Neural crest cell (in vitro differentiated cells): ENCODE results near the gene CREG2. TPM values are rescaled to one million over a fixed set of nuclear protein-coding genes. Genes with fewer than 3 reads are reported as not detected.

Source experiments
- DNase-seq: peaks from one replicate; pipeline ENCODE4 v3.0.0; 2021; ENCODE audit warnings: low read depth, mixed read lengths, low spot score
- H3K27ac Mint-ChIP-seq: one replicate; pipeline ENCODE4 v1.8.0; 2021; ENCODE audit warnings: mild to moderate bottlenecking, mixed read lengths; ENCODE audit not compliant: unreplicated experiment
- H3K27me3 Mint-ChIP-seq: 2 replicates; pipeline ENCODE4 v1.8.0; 2021; ENCODE audit warnings: low read depth, mild to moderate bottlenecking, mixed read lengths
- H3K36me3 Mint-ChIP-seq: 2 replicates; pipeline ENCODE4 v1.8.0; 2021; ENCODE audit warnings: low read depth, mild to moderate bottlenecking, mixed read lengths
- H3K4me1 Mint-ChIP-seq: 2 replicates; pipeline ENCODE4 v1.8.0; 2021; ENCODE audit warnings: mixed read lengths
- H3K4me3 Mint-ChIP-seq: one replicate; pipeline ENCODE4 v1.8.0; 2021; ENCODE audit warnings: mild to moderate bottlenecking, mixed read lengths
- H3K9me3 Mint-ChIP-seq: 2 replicates; pipeline ENCODE4 v1.8.0; 2021; ENCODE audit warnings: mixed read lengths
- total RNA-seq: library from RNA; stranded (reverse); gene quantifications from 2 replicates; pipeline ENCODE4 v1.2.1, GENCODE V29; 2021
- TF ChIP-seq, protein P1 (sequence below): fragments of 200-600 bp; sonication (generic); conservative IDR thresholded peaks from 2 replicates; pipeline ENCODE4 v1.5.0; 2021; ENCODE audit warnings: antibody characterized with exemption, mild to moderate bottlenecking

Gene CREG2
- total RNA-seq, 1 donor from 2014 or later = 0.63 TPM

DNA sequence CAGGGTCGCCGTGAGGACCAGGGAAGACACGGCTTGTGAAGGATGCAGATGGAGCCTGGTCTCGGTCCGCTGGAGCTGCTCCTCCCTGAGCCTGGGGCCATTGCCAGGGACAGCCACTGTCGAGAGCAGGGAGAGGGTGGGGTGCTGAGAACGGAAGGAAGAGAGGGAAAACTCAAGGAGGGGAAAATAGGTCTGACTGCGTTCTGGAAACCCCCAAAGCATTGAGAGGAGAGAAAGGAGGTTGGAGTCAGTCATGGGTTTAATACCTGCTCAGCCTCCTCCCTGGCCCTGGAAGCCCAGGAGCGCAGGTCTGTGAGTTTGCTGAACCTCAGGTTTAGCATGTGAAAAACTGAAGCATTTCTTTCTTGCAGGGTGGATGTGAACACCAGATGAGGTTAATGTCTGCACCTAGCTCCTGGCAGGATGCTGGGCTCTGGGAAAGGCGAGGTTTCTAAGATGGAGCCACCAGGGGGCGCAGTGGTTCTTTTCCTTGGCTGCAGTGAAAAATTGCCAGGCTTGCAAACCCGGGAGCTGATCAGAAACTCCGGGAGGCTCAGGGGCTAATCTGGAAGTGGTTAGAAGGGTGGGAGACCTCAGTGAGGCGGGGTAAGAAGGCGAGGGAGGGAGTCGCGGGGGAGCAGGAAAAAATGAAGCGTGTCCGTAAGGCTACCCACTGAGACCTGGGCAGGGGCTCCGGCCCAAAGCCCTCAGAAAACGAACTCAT lies 45.2 kb downstream of the CREG2 start:
- TF ChIP-seq, protein P1, sequence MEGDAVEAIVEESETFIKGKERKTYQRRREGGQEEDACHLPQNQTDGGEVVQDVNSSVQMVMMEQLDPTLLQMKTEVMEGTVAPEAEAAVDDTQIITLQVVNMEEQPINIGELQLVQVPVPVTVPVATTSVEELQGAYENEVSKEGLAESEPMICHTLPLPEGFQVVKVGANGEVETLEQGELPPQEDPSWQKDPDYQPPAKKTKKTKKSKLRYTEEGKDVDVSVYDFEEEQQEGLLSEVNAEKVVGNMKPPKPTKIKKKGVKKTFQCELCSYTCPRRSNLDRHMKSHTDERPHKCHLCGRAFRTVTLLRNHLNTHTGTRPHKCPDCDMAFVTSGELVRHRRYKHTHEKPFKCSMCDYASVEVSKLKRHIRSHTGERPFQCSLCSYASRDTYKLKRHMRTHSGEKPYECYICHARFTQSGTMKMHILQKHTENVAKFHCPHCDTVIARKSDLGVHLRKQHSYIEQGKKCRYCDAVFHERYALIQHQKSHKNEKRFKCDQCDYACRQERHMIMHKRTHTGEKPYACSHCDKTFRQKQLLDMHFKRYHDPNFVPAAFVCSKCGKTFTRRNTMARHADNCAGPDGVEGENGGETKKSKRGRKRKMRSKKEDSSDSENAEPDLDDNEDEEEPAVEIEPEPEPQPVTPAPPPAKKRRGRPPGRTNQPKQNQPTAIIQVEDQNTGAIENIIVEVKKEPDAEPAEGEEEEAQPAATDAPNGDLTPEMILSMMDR = peak; percentile 84
- Mint-ChIP-seq H3K4me3 (no peak overlapping the region), H3K27me3 (no peaks in the 10 kb centered on the region), H3K36me3 (no peaks in the 10 kb centered on the region), H3K9me3 (no peaks in the 10 kb centered on the region), H3K4me1 (peaks cover 12% of the 10 kb centered on the region), H3K27ac (no peak overlapping the region)
- peak; percentile 91 for DNase-seq

DNA sequence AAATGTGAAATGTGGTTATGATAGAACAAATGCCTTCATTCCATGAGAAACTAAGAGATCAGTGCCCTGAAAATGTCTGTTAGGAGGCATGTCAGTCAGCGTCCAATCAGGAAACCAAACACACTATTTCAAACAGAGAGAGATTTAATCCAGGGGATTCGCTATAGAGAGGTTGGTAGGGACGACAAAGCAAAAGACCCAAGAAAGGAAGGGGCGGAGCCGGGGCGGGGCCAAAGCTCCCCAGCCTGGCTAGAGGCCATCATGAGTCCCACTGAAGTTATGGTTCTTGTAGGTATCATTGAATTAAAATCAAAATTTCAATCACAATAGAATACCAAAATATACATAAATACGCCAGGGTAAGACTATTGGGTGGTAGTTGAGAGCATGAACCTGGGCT lies 45.9 kb downstream of the CREG2 start:
- Mint-ChIP-seq H3K4me1 (peaks cover 12% of the 10 kb centered on the region), H3K4me3 (no peak overlapping the region), H3K27ac (no peak overlapping the region), H3K27me3 (no peaks in the 10 kb centered on the region), H3K9me3 (no peaks in the 10 kb centered on the region), H3K36me3 (no peaks in the 10 kb centered on the region)
- TF ChIP-seq, protein P1 = no peak
- no peak for DNase-seq

DNA sequence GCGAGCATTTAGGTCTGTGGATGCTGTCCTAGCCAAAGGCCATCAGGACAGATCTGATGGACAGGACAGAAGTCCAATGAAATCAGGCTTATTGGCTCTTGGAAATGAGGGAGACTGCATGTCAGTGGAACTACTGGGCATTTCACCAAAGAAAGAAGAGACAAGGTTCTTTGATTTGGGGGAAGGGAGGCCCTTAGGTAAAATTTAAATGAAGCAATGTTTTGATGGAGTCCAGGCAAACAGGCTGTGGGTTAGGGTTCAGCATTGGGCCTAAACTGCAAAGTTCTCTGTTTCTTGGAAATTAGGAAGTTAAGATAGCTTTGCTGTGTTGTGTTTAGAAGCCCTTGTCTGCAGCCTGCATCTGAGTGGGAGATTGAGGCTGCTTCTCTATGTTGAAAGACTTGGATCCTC lies 47.2 kb downstream of the CREG2 start:
- Mint-ChIP-seq H3K27ac (no peak overlapping the region), H3K4me1 (peaks cover 12% of the 10 kb centered on the region), H3K9me3 (no peaks in the 10 kb centered on the region), H3K4me3 (no peak overlapping the region), H3K36me3 (no peaks in the 10 kb centered on the region), H3K27me3 (no peaks in the 10 kb centered on the region)
- TF ChIP-seq, protein P1 = no peak
- DNase-seq = no peak

DNA sequence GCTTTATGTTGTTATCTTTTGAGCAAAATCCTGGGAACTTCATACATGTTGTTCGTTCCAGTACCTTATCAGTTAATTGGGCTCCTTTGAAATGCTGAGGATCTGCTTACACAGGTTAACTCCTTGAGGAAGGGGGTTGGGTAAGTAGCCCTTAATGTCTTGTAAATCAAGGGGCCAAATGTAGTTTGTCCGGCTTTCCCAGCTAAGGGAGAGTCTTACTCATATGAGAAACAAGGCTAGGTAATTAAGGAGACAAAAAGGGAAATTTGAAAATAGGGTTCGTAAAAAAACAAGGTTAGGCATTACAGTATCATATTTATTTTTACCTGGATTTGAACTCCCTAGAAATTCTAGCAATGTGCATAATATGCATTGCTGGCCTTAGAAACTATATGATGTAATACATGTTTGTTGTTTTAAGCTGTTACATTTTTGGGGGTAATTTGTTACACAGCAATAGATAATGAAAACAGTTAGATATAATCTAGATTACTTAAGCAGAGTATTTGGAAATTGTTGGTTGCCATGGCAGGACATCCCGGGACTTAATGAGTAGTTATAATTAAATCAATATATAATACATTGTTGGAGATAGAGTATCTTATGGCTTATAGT lies 47.9 kb downstream of the CREG2 start:
- H3K4me3 Mint-ChIP-seq = no peak overlapping the region
- no peak for DNase-seq
- peaks cover 12% of the 10 kb centered on the region for H3K4me1 Mint-ChIP-seq
- no peak overlapping the region for H3K27ac Mint-ChIP-seq
- H3K9me3 Mint-ChIP-seq = no peaks in the 10 kb centered on the region
- H3K36me3 Mint-ChIP-seq = no peaks in the 10 kb centered on the region
- H3K27me3 Mint-ChIP-seq = no peaks in the 10 kb centered on the region
- TF ChIP-seq, protein P1 = no peak

DNA sequence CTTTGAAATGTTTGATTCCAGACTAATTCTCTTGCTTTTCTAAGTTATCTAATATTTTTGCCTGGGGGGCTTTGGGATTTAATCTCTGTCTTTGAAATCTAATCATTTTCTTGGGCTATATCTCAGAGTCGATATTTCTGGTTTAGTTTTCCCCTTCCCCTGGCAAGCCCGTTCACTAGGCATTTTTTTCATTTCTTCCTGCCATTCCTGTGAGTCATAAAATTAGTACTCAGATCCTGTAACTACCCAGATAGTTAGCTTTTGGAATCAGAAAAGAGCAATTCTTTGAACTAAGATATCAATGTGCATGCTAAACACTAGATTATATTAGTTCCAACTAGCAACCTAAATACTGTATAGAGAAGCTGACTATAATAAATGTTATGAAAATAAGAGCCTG lies 49.4 kb downstream of the CREG2 start:
- H3K36me3 Mint-ChIP-seq = no peaks in the 10 kb centered on the region
- H3K9me3 Mint-ChIP-seq = no peaks in the 10 kb centered on the region
- no peak overlapping the region for H3K27ac Mint-ChIP-seq
- no peaks in the 10 kb centered on the region for H3K27me3 Mint-ChIP-seq
- no peak for DNase-seq
- no peak overlapping the region for H3K4me3 Mint-ChIP-seq
- peaks cover 12% of the 10 kb centered on the region for H3K4me1 Mint-ChIP-seq
- TF ChIP-seq, protein P1 = no peak
